Ovary (tissue), 9 donors: ENCODE results near the gene KIF19. TPM values are rescaled to one million over a fixed set of nuclear protein-coding genes. Genes with fewer than 3 reads are reported as not detected.

Experiments
- DNase-seq, 5 donors: peaks; one replicate each; pipeline ENCODE4 v3.0.0-alpha.2; 2019 to 2020
- H3K27ac ChIP-seq, 2 donors: fragments of 200-600 bp; one replicate each; pipeline versions ENCODE4 v1.5.1 to v1.8.0; 2019 to 2022
- H3K27me3 ChIP-seq: fragments of 200-600 bp; one replicate; pipeline ENCODE4 v1.8.0; 2022
- H3K36me3 ChIP-seq: fragments of 200-600 bp; sonication (generic); one replicate; pipeline ENCODE4 v1.5.1; 2019
- H3K4me1 ChIP-seq: one replicate; pipeline ENCODE4 v1.8.1; 2013; ENCODE audit warnings: mild to moderate bottlenecking, moderate library complexity; ENCODE audit not compliant: insufficient read depth
- H3K4me3 ChIP-seq: fragments of 200-600 bp; sonication (generic); one replicate; pipeline ENCODE4 v1.5.1; 2017
- H3K9me3 ChIP-seq, 2 donors: fragments of 200-600 bp in 1 of 2; sonication (generic) in 1 of 2; one replicate each; pipeline versions ENCODE4 v1.5.1 to v1.8.1; 2013 to 2019; ENCODE audit warnings: mild to moderate bottlenecking in 1 of 2, moderate library complexity in 1 of 2
- EP300 ChIP-seq: sonication (generic); formaldehyde crosslinking; IDR thresholded peaks from one replicate; pipeline ENCODE4 v1.6.1; 2017; ENCODE audit warnings: antibody characterized with exemption
- POLR2A ChIP-seq: fragments of 450-650 bp; IDR thresholded peaks from one replicate; pipeline ENCODE4 v1.6.1; 2017; ENCODE audit warnings: antibody characterized with exemption, mild to moderate bottlenecking, moderate library complexity
- WGBS, 3 donors: extraction: QIAGEN DNeasy Blood & Tissue Kit in 1 of 3; methylation state at CpG; one replicate each; pipeline versions ENCODE4 v1.1.5 to v1.1.7; 2013 to 2017; 5-methylcytosine and 5-hydroxymethylcytosine counted together
- intact Hi-C, 4 donors: fragments of 100-400 bp; cut with DNase I; formaldehyde crosslinking; loops; one replicate each; pipeline versions ENCODE4 v1.11.0 to v1.15.1; 2022 to 2023
- polyA plus RNA-seq, 2 donors: library from polyadenylated mRNA; stranded (reverse); fragments of 200-250 nt in 1 of 2; fragments of 350-450 nt in 1 of 2; fragmentation: Illumina TruSeq in 1 of 2; extraction: RNeasy Lipid Tissue Mini Kit (QIAGEN cat#74804) in 1 of 2; gene quantifications; one replicate each; pipeline ENCODE4 v1.2.3, GENCODE V29; 2013 to 2014
- total RNA-seq, 7 donors: library from RNA; depleted of rRNA in 2 of 7; stranded (reverse); fragments of >200 nt in 2 of 7; fragmentation: NEBNext Ultra II Directional in 3 of 7; extraction: Animal tissue kit (Norgen Biotek cat#: 25700) in 3 of 7; gene quantifications; one replicate each; pipeline versions ENCODE4 v1.1.0 to v1.2.4, GENCODE V29; 2016 to 2023
- TF ChIP-seq, protein P1 (sequence below), 3 donors: fragments of 450-650 bp in 2 of 3; fragments of 200-600 bp in 1 of 3; IDR thresholded peaks; one replicate each; pipeline versions ENCODE4 v1.5.1 to v1.8.0; 2016 to 2022; ENCODE audit warnings: antibody characterized with exemption in 3 of 3, mild to moderate bottlenecking in 1 of 3
- donor health status: DM: no; HTN: no; CAD: no; lungs with moderate emphysema.
- donor health status: DM: no; HTN: no; CAD: no.
- donor health status: Bipolar disorder and iron deficiency.
- donor health status: DM: yes; HTN: yes; CAD: no.
- donor health status: DM: no; HTN: no; CAD: no.
- donor health status: DM: yes; HTN: yes; CAD: no.

KIF19 gene
- total and polyA plus RNA-seq, 9 donors, result 0.33 to 15.0 (median 1.2) TPM; not detected in 2

GRCh38 chr17:74307984-74308773 is 17.8 kb upstream of the KIF19 start:
- Histone ChIP-seq H3K4me3 (no peak overlapping the region), H3K27me3 (no peaks in the 10 kb centered on the region), H3K9me3 (peaks cover 0 to 4% of the 10 kb centered on the region in 2 donors), H3K4me1 (no peaks in the 10 kb centered on the region), H3K27ac (no peak overlapping the region), H3K36me3 (no peaks in the 10 kb centered on the region)
- TF ChIP-seq POLR2A, result no peak
- TF ChIP-seq EP300, result no peak
- TF ChIP-seq, protein P1, sequence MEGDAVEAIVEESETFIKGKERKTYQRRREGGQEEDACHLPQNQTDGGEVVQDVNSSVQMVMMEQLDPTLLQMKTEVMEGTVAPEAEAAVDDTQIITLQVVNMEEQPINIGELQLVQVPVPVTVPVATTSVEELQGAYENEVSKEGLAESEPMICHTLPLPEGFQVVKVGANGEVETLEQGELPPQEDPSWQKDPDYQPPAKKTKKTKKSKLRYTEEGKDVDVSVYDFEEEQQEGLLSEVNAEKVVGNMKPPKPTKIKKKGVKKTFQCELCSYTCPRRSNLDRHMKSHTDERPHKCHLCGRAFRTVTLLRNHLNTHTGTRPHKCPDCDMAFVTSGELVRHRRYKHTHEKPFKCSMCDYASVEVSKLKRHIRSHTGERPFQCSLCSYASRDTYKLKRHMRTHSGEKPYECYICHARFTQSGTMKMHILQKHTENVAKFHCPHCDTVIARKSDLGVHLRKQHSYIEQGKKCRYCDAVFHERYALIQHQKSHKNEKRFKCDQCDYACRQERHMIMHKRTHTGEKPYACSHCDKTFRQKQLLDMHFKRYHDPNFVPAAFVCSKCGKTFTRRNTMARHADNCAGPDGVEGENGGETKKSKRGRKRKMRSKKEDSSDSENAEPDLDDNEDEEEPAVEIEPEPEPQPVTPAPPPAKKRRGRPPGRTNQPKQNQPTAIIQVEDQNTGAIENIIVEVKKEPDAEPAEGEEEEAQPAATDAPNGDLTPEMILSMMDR (IDR thresholded peaks at IDR 0.05), result no peak
- no peak for DNase-seq
- intact Hi-C loops, result loop anchor here in 1 of 4 donors (5.0 kb wide), 1 partner anchor 39 kb away; no protein-coding TSS in a partner anchor
- 63 to 73% (median 71%) methylated on average over 15 of the region's 15 CpGs for WGBS, 3 donors

DNA sequence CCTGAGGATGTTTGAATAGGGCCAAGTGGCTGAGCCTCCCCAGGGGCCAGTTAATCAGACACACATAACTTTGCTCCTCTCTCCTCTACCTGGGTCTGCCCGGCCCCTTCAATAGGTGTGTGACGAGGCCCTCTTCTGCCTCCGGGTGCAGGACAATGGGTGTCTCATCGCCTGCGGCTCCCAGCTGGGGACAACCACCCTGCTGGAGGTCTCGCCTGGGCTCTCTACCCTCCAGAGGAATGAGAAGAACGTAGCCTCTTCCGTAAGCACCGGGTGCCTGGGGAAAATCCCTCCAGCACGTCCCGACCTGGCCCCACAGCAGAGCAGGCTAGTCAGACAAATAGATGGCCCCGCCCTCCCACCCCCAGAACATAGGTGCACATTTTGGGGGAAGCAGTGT is 16.1 kb upstream of the KIF19 start:
- WGBS, 3 donors, result 71 to 78% (median 76%) methylated on average over 12 of the region's 12 CpGs
- intact Hi-C loops, result loop anchor here in 1 of 4 donors (5.0 kb wide), 1 partner anchor 37 kb away; no protein-coding TSS in a partner anchor
- no peaks in the 10 kb centered on the region for H3K27me3 ChIP-seq

GRCh38 chr17:74314877-74315276 is 11.1 kb upstream of the KIF19 start:
- H3K36me3 ChIP-seq, result no peaks in the 10 kb centered on the region
- DNase-seq, result no peak
- intact Hi-C loops, result no loop called here
- H3K4me3 ChIP-seq, result no peak overlapping the region
- H3K27ac ChIP-seq, result no peak overlapping the region
- H3K4me1 ChIP-seq, result no peaks in the 10 kb centered on the region
- H3K27me3 ChIP-seq, result no peaks in the 10 kb centered on the region
- no peak for TF ChIP-seq POLR2A
- TF ChIP-seq, protein P1 (IDR thresholded peaks at IDR 0.05), result no peak
- TF ChIP-seq EP300, result no peak
- H3K9me3 ChIP-seq, result peaks cover 0 to 4% of the 10 kb centered on the region in 2 donors
- 87 to 90% (median 89%) methylated on average over 15 of the region's 15 CpGs for WGBS, 3 donors

More for the DNA sequence above, 16.1 kb upstream of the KIF19 start:
- TF ChIP-seq EP300, result no peak
- TF ChIP-seq, protein P1 (IDR thresholded peaks at IDR 0.05), result no peak
- no peak for TF ChIP-seq POLR2A
- Histone ChIP-seq H3K36me3 (no peaks in the 10 kb centered on the region), H3K27ac (no peak overlapping the region), H3K9me3 (peaks cover 0 to 4% of the 10 kb centered on the region in 2 donors), H3K4me1 (no peaks in the 10 kb centered on the region), H3K4me3 (no peak overlapping the region)
- no peak for DNase-seq

GRCh38 chr17:74316220-74316619 is 9.8 kb upstream of the KIF19 start:
- TF ChIP-seq, protein P1 (IDR thresholded peaks at IDR 0.05), result no peak
- TF ChIP-seq EP300, result no peak
- no peak for TF ChIP-seq POLR2A
- DNase-seq, result no peak
- Histone ChIP-seq H3K27me3 (no peaks in the 10 kb centered on the region), H3K4me3 (no peak overlapping the region), H3K36me3 (no peaks in the 10 kb centered on the region), H3K4me1 (no peaks in the 10 kb centered on the region), H3K27ac (no peak overlapping the region), H3K9me3 (peaks cover 0 to 4% of the 10 kb centered on the region in 2 donors)
- WGBS, 3 donors, result 44 to 53% (median 50%) methylated on average over 10 of the region's 10 CpGs
- intact Hi-C loops, result no loop called here
